GM12873 (cell line): ENCODE results near the gene SHISA4.

ENCODE experiments used
- CTCF ChIP-seq: IDR thresholded peaks from 2 replicates; pipeline ENCODE4 v1.5.1; 2012; ENCODE audit warnings: low read depth, mild to moderate bottlenecking, moderate library complexity, low read length, control low read depth; ENCODE audit not compliant: insufficient read depth; ENCODE audit errors: missing control alignments

The SHISA4 gene

DNA sequence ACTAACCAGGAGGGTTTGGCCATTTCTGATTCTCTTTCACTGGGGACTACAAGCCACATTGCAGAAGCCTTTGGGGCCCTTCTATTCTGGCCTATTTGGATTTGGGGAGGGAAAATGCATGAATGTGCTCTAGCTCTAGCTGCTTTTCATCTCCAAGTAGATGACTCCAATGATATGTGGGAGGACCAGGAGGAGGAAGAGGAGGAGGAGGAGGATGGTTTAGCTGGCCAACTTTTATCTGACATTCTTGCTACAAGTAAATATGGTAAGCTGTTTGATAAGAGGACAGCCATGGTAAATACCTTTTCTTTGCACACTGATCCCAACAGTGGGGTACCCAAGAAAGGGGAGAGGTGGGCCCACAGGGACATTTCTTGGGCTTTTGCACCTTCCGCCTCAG lies 14.0 kb upstream of the SHISA4 start:
- no peak for TF ChIP-seq CTCF

GRCh38 chr1:201876148-201876818 lies 12.4 kb upstream of the SHISA4 start:
- TF ChIP-seq CTCF, result peak; percentile 27

DNA sequence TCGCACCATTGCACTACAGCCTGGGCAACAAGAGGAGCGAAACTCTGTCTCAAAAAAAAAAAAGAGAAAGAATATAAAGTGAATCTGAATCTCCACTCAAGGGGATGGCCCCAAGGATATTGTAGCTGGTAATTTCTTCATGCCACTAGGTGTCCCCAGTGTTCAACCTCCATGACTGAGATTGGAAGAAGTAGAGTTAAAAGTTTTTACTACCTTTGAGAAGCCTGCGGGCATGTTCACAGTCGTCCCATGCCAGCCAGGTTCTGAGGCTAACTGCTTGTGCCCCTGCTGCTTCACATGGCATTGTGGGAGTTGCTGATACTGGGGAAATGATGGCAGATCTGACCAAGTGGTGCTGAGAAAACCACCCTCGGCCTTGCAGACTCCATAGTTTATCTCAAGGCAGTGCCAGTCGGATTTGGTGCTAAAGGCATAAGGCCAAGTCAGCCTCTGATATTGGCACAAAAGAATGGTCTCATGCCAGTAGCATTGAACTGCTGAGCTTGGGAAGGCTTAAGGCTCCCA lies 10.8 kb upstream of the SHISA4 start:
- peak; percentile 70 for TF ChIP-seq CTCF

- no peak for TF ChIP-seq CTCF
These were observed 7.6 kb upstream of the SHISA4 start for GRCh38 chr1:201880928-201881571.

- TF ChIP-seq CTCF, result no peak
These were observed 7.1 kb upstream of the SHISA4 start for GRCh38 chr1:201881617-201882016.

DNA sequence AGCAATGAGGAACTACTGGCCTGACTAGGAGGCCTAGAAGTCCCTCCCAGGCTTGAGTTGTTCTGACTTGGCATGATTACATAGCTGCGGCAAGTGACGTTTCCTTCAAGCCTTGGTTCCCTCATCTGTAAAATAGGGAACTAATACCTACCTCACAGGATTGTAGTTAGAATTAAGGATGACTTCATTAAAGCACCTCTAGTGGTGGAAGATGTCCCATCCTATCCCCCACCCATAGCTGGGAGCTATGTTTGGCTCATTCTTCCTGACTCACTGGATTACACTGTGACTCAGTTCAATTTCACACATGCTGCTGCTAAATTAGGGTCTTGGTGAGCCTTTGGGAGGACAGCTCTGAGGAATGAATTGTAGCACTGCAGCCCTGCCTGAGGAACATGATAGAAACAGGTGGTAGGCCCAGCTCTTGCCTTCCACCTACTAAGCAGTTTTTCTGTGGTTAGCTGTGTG lies 6.0 kb upstream of the SHISA4 start:
- peak; percentile 38 for TF ChIP-seq CTCF

DNA sequence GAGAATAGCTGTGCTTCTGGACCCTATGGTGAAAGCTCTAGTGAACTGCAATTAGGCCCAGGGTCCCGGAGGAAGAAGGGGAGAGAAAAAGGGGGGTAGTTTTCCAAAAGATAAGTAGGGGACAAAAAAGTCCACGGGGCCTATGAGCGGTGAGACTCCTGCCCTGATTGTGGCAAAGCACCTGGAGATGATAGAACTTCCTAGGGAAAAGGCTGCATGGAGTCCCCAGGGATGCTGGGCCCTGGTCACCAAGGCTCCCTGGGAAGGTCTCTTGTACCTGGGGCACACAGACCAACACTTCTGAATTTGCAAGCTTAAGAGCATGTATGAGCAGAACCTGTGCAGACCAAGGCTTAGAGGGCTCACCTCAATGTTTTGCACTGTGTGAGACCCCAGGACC lies 5.4 kb upstream of the SHISA4 start:
- no peak for TF ChIP-seq CTCF
